Endodermal cell (in vitro differentiated cells): Measurements from ENCODE around the gene MYO1F. TPM values are rescaled to one million over a fixed set of nuclear protein-coding genes. Genes with fewer than 3 reads are reported as not detected.

Experiments
- DNase-seq: peaks from one replicate; pipeline ENCODE4 v3.0.0-alpha.2; 2017
- H3K27ac ChIP-seq: 2 replicates; pipeline ENCODE4 v1.5.1; 2013; ENCODE audit warnings: mild to moderate bottlenecking, low read depth, low read length, moderate library complexity
- H3K27me3 ChIP-seq: 2 replicates; pipeline ENCODE4 v1.6.1; 2013; ENCODE audit warnings: mild to moderate bottlenecking, low read length, moderate library complexity; ENCODE audit not compliant: insufficient read depth, control insufficient read depth, poor library complexity, severe bottlenecking
- H3K36me3 ChIP-seq: 2 replicates; pipeline ENCODE4 v1.7.0; 2013; ENCODE audit warnings: mild to moderate bottlenecking, low read length, moderate library complexity; ENCODE audit not compliant: control insufficient read depth, insufficient read depth
- H3K4me1 ChIP-seq: one replicate; pipeline ENCODE4 v1.7.0; 2013; ENCODE audit warnings: low read length; ENCODE audit not compliant: control insufficient read depth, insufficient read depth
- H3K4me3 ChIP-seq: 2 replicates; pipeline ENCODE4 v1.5.1; 2013; ENCODE audit warnings: mild to moderate bottlenecking, low read length, moderate library complexity
- H3K9ac ChIP-seq: 2 replicates; pipeline ENCODE4 v1.6.1; 2013; ENCODE audit warnings: mild to moderate bottlenecking, low read length, moderate library complexity; ENCODE audit not compliant: poor library complexity, severe bottlenecking; ENCODE audit errors: extremely low read depth
- H3K9me3 ChIP-seq: 2 replicates; pipeline ENCODE4 v1.6.1; 2013; ENCODE audit warnings: mild to moderate bottlenecking, low read length, moderate library complexity; ENCODE audit not compliant: control insufficient read depth
- H3K27ac Mint-ChIP-seq: 2 replicates; pipeline ENCODE4 v1.8.0; 2020; ENCODE audit warnings: mixed read lengths
- H3K27me3 Mint-ChIP-seq: 2 replicates; pipeline ENCODE4 v1.8.0; 2021; ENCODE audit warnings: mild to moderate bottlenecking, mixed read lengths; ENCODE audit not compliant: insufficient read depth
- H3K36me3 Mint-ChIP-seq: 2 replicates; pipeline ENCODE4 v1.8.0; 2020; ENCODE audit warnings: low read depth, mixed read lengths
- H3K4me1 Mint-ChIP-seq: 2 replicates; pipeline ENCODE4 v1.8.0; 2020; ENCODE audit warnings: mixed read lengths
- H3K4me3 Mint-ChIP-seq: 2 replicates; pipeline ENCODE4 v1.8.0; 2020; ENCODE audit warnings: mild to moderate bottlenecking, moderate library complexity, mixed read lengths
- H3K9me3 Mint-ChIP-seq: 2 replicates; pipeline ENCODE4 v1.8.0; 2020; ENCODE audit warnings: mild to moderate bottlenecking, mixed read lengths
- WGBS, 2 experiments: methylation state at CpG; one replicate each; pipeline versions ENCODE4 v1.1.5 to v1.1.7; 2013; ENCODE audit warnings: missing lambda C conversion rate in 2 of 2, mixed read lengths in 1 of 2; ENCODE audit not compliant: insufficient coverage in 1 of 2, insufficient read length in 1 of 2; 5-methylcytosine and 5-hydroxymethylcytosine counted together
- total RNA-seq, 2 donors: library from RNA; stranded (reverse); fragmentation: NEBNext Ultra II Directional in 1 of 2; extraction: Animal tissue kit (Norgen Biotek cat#: 25700) in 1 of 2; gene quantifications; 2 replicates in 1 of 2; 3 replicates in 1 of 2; pipeline ENCODE4 v1.2.1, GENCODE V29; 2021
- TF ChIP-seq, protein P1 (sequence below): fragments of 200-600 bp; sonication (generic); conservative IDR thresholded peaks from 2 replicates; pipeline ENCODE4 v1.5.0; 2021; ENCODE audit warnings: antibody characterized with exemption, mild to moderate bottlenecking

Gene MYO1F
- total RNA-seq, 2 donors from 2014 or later: 0.57 to 1.1 TPM

DNA sequence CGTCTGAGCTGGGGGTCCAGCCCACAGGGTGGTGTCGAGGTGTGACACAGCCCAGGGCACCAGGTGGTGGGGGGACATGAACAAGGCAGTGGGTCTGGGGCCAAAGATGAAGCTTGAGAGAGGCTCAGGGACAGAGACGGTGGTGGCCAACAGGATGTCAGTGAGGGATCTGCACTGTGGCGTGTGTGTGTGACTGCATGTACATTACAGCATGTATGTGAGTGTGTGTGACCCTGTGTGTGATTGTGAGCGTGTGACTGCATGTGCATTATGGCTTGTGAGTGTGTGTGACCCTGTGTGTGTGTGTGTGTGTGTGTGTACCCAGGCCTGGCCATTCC is 31.7 kb upstream of the MYO1F start:
- H3K4me3 ChIP-seq: peak overlapping the region; percentile 88
- peaks cover 7% of the 10 kb centered on the region for H3K36me3 ChIP-seq
- no peaks in the 10 kb centered on the region for H3K4me1 ChIP-seq
- H3K9me3 ChIP-seq: peaks cover 8% of the 10 kb centered on the region
- H3K27ac ChIP-seq: peak overlapping the region; percentile 74
- peaks cover 16% of the 10 kb centered on the region for H3K4me1 Mint-ChIP-seq
- no peaks in the 10 kb centered on the region for H3K27me3 ChIP-seq
- peak overlapping the region; percentile 38 for H3K27ac Mint-ChIP-seq
- peaks cover 5% of the 10 kb centered on the region for H3K36me3 Mint-ChIP-seq
- peaks cover 2% of the 10 kb centered on the region for H3K27me3 Mint-ChIP-seq
- DNase-seq: no peak
- H3K4me3 Mint-ChIP-seq: peak overlapping the region; percentile 75
- peak overlapping the region; percentile 81 for H3K9ac ChIP-seq
- WGBS, 2 experiments: 73 to 78% methylated on average over 4 to 5 of the region's 5 CpGs
- peaks cover 12% of the 10 kb centered on the region for H3K9me3 Mint-ChIP-seq
- TF ChIP-seq, protein P1, sequence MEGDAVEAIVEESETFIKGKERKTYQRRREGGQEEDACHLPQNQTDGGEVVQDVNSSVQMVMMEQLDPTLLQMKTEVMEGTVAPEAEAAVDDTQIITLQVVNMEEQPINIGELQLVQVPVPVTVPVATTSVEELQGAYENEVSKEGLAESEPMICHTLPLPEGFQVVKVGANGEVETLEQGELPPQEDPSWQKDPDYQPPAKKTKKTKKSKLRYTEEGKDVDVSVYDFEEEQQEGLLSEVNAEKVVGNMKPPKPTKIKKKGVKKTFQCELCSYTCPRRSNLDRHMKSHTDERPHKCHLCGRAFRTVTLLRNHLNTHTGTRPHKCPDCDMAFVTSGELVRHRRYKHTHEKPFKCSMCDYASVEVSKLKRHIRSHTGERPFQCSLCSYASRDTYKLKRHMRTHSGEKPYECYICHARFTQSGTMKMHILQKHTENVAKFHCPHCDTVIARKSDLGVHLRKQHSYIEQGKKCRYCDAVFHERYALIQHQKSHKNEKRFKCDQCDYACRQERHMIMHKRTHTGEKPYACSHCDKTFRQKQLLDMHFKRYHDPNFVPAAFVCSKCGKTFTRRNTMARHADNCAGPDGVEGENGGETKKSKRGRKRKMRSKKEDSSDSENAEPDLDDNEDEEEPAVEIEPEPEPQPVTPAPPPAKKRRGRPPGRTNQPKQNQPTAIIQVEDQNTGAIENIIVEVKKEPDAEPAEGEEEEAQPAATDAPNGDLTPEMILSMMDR: no peak

DNA sequence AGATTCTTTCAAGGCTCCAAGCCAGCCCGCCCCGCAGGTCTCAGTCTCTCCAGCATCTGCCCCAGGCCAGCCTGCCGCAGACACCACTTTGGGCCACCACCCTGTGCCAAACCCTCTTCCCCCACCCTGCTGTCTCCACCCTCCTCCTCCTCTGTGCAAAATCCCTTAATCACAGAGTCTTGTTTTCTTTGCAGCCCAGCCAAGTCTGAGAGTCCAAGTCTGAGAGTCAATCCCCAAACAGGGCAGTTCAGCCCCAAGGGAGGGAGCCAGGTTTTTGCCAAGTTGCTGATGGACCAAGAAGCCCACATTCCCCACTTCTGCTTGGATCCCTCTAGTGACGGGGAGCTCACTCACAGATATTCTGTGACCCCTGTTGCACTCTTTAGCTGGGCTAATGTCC is 30.1 kb upstream of the MYO1F start:
- H3K27me3 ChIP-seq: no peaks in the 10 kb centered on the region
- H3K9me3 ChIP-seq: peaks cover 8% of the 10 kb centered on the region
- Mint-ChIP-seq H3K4me1 (peaks cover 16% of the 10 kb centered on the region), H3K27ac (no peak overlapping the region), H3K4me3 (no peak overlapping the region), H3K27me3 (peaks cover 2% of the 10 kb centered on the region), H3K9me3 (peaks cover 12% of the 10 kb centered on the region), H3K36me3 (peaks cover 11% of the 10 kb centered on the region)
- H3K9ac ChIP-seq: no peak overlapping the region
- TF ChIP-seq, protein P1: no peak
- no peak overlapping the region for H3K27ac ChIP-seq
- H3K36me3 ChIP-seq: peaks cover 10% of the 10 kb centered on the region
- no peak overlapping the region for H3K4me3 ChIP-seq
- 88 to 95% methylated on average over 1 to 4 of the region's 4 CpGs for WGBS, 2 experiments
- H3K4me1 ChIP-seq: no peaks in the 10 kb centered on the region
- DNase-seq: no peak

DNA sequence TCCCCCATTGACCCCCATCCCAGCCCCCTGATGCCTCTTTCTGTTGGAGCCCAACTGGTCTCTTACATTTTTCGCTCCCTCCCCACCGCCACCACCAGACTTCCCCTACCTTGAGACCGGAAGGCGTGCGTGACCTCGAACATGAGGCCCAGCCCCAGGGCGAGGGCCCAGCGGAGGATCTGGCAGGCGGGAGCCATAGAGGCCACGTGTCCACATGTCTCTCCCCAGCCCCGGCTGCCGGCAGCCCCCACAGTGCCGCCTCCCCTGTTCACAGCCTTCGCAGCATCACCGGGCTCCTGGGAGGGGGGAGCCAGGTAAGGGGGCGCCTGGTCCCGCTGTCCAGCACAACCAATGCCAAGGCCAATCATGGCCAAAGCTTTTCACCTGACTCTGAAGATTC is 28.3 kb upstream of the MYO1F start:
- Mint-ChIP-seq H3K27me3 (no peaks in the 10 kb centered on the region), H3K36me3 (peaks cover 21% of the 10 kb centered on the region), H3K27ac (no peak overlapping the region), H3K4me3 (no peak overlapping the region), H3K4me1 (peaks cover 13% of the 10 kb centered on the region), H3K9me3 (peaks cover 12% of the 10 kb centered on the region)
- TF ChIP-seq, protein P1: no peak
- 93 to 95% methylated on average over 8 to 17 of the region's 17 CpGs for WGBS, 2 experiments
- Histone ChIP-seq H3K36me3 (peaks cover 10% of the 10 kb centered on the region), H3K27ac (no peak overlapping the region), H3K9ac (no peak overlapping the region), H3K9me3 (peaks cover 8% of the 10 kb centered on the region), H3K4me3 (no peak overlapping the region), H3K4me1 (no peaks in the 10 kb centered on the region), H3K27me3 (no peaks in the 10 kb centered on the region)
- DNase-seq: no peak
